IPS-18c (cell line): ENCODE results near the gene KCNH1.

Experiments
- H3K4me3 ChIP-seq: 2 replicates; pipeline ENCODE4 v1.7.0; 2013; ENCODE audit warnings: low read depth, mild to moderate bottlenecking, low read length, moderate library complexity; ENCODE audit not compliant: insufficient read depth
- H3K9me3 ChIP-seq: one replicate; pipeline ENCODE4 v1.6.1; 2013; ENCODE audit warnings: mild to moderate bottlenecking, low read length, moderate library complexity; ENCODE audit not compliant: control insufficient read depth, insufficient read depth

KCNH1 gene

DNA sequence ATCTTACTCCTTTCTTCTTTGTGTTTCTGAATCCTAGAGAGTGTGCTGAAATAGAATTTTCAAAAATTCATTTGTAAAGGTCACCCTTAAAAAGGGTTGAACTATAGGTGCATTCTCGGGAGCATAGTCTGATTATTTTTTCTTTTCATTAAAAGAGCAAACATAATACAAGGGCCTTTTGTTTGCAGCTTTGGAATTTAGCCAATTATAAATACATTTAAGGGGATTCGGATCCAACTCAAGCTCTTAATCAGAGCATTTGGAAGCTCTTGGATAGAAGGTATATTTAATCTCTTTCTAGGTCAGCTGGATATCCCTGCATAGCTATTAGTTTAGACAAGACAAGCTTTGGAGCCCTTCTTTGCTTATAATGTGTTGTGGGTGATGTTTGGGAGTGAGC, 483.5 kb downstream of the KCNH1 start:
- no peaks in the 10 kb centered on the region for H3K9me3 ChIP-seq

DNA sequence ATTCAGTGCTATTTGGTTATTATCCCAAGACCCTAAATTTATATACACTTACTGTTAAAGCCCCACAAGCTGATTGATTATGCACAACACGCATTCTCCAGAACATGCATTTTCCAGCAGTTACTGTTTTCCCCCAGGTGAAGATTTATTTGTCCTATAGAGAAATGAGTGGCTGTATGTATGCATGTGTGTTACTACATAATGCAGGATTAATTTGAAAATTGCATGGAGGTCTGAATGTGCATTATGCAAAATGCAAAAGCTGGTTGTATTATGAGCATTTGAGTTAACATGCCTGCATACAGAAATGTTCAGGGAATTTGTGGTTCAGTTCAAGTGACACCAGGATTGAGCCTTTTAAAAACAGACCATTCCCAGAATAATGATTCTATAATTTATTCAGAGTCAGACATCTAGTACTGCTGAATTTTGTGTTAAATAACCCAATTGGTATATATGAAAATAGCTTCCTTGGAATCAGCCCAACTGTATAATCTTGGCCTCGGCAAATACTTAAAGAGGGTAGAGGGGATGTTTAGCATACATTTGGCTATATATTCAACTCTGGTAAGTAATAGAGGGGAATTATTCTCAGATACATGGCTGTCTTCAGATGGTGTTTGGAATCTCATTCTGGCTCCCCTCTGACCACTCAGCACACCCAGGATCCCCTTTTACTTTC, 485.2 kb downstream of the KCNH1 start:
- Histone ChIP-seq H3K4me3 (no peak overlapping the region), H3K9me3 (no peaks in the 10 kb centered on the region)

More for the DNA sequence above, 483.5 kb downstream of the KCNH1 start:
- H3K4me3 ChIP-seq: no peak overlapping the region

DNA sequence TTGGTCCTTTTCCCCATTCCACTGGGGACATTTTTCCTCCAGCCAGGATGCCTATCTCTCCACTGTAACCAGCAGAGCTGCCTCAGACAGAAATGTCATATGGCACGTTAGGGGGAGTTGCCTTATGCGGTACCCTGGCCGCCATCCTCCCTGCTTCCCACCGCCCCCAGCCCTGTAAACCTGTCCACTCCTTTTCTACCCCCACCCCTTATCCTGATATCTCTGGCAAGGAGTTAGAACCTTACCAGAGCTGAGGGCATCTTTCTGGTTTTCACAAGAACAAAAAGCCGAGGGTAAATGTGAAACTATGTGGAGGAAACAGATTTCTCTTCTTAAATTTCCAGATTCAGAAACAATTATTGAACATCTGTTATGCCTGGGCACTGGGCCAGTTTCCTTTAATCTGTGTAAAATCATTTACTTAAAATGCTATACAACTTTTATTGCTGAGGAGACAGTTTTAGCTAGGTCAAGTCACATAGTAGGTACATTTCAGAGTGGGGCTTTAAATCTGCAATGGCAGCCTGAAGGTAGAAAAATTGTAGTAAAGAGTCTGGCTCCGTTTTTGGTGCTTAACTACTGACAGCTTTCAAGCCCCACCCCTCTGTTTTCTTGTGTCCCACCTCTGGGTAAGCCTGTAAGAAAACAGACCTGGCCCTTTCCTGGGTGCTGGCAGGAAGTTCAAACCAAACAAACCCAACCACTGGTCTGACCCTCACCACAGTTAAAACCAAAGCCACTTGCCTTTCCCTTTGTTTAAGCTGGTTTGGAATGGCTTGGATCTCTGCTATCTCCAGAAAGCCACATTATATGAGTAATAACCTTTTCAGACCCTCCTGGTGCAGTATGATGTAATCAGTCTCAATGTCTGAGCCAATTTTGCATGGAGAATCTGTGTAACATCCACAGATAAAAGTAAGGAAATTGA, 486.3 kb downstream of the KCNH1 start:
- Histone ChIP-seq H3K9me3 (no peaks in the 10 kb centered on the region), H3K4me3 (no peak overlapping the region)

DNA sequence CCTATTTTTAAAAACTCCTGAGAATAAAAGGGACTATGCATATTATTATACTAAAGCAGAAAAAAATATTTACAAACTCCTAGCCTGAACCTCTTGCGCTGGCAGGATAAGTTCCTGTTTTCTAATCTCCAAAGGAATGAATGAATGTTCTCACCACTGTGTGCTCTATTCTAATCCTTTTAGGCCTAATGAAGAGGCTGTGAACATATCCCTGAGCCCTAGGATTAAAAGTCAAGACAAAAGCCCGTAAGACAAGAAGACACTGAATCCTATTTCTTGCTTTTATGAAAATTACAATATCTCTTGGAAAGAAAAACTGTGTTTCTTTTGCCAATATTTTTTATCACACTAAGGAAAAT, 487.7 kb downstream of the KCNH1 start:
- Histone ChIP-seq H3K4me3 (no peak overlapping the region), H3K9me3 (no peaks in the 10 kb centered on the region)

DNA sequence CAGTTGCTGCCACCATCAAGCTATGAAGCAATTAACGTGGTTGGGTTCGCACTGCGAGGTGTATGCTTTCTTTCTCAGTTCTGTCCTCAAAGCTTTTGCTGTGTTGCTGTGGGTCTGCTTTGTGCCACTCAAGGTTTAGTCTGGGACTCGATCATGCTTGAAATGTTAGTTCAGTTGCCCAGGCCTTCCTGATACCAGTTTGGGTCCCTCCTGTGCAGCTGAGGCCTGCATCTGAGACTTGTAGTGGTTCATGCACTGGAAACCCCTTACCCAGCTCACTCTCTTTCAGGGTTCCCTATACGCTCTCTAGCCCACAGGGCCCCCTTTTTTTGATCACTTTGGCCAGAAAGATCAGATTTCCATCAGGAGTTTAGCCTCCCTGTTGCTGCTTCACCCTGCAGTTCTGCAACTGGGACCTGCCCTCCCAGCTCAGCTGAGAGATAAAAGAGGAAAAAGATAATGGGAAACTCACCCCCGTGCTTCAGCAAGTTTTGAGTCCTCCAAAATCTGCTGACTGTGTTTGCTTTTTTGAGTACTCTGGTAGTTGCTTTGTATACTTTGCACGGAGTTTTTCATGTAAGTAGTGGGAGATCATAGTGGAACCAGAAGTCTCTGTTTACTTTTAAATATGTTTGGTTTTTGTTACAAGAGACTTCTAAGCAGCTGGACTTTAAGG, 488.2 kb downstream of the KCNH1 start:
- H3K4me3 ChIP-seq: no peak overlapping the region
- no peaks in the 10 kb centered on the region for H3K9me3 ChIP-seq

DNA sequence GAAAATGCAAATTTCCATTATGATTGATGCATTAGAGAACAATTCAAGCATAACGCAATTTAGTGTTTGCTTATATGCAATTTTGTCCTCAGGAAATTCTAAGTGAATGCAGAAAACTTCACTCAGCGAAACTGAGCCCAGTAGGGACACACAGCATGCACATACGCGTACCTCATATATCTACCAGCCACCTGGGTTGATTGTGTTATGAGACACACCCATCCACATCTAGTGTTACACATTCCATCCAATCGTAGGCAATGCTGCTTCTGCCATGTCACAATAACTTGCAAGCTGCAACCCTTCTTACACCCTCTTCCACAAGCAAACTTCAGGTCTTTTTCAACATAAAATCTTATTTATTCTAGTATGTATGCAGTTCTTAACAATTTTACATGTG, 492.4 kb downstream of the KCNH1 start:
- H3K4me3 ChIP-seq: no peak overlapping the region
- no peaks in the 10 kb centered on the region for H3K9me3 ChIP-seq

DNA sequence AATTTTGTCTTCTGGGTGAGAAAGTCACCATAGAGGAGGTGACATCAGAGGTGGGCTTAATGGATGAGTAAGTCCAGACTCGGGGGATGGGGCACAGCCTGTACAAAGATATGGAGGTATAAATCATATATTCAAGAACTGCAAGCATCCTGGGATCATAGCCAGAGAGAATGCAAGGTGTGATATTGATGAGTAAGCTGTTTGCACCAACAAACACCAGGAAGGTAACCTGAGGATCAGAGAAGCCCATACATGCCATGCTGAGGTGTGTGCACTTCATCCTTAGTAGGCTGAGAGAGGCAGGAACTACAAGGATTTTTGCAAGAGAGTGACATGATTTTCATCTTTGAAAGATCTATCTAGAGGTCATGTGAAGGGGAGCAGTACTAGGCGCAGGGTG, 498.8 kb downstream of the KCNH1 start:
- Histone ChIP-seq H3K9me3 (no peaks in the 10 kb centered on the region), H3K4me3 (no peak overlapping the region)

DNA sequence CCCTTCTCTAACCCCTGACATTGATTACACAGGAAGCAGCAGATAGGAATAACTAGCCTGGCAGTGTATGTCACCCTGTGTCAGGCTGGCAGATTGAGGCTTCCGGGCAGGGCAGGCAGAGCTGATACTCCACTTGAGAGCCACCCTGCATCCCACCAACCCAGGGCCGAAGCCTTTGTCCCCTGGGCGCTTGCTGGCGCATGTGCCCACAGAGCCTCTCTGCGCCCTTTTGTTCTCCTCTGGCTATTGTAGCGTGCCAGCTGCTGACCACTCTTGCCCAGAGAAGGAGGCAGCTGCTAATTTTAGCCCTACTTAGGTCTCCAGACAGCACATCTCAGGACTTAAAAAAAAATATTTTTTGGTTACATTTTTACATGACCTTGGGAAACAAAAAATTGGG, 500.3 kb downstream of the KCNH1 start:
- Histone ChIP-seq H3K4me3 (no peak overlapping the region), H3K9me3 (no peaks in the 10 kb centered on the region)

DNA sequence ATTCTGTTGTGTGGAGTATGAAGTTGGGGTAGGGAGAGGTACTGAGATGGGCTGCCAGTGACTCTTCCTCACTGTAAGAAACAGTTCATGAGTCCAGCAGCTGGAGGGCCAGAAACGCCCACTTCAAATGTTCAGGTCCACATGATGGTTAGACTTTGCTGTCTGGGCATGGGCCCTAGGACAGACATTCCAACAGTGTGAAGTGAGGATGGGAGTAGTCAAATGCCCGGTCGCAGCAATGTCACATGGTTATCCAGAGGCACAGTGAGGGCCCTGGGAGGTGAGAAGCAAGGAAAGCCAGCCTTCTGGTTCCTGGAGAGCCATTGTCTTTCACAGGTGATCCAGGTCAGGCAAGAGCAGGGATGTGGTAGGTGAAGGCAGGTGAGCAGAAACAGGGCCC, 500.8 kb downstream of the KCNH1 start:
- Histone ChIP-seq H3K9me3 (no peaks in the 10 kb centered on the region), H3K4me3 (no peak overlapping the region)

DNA sequence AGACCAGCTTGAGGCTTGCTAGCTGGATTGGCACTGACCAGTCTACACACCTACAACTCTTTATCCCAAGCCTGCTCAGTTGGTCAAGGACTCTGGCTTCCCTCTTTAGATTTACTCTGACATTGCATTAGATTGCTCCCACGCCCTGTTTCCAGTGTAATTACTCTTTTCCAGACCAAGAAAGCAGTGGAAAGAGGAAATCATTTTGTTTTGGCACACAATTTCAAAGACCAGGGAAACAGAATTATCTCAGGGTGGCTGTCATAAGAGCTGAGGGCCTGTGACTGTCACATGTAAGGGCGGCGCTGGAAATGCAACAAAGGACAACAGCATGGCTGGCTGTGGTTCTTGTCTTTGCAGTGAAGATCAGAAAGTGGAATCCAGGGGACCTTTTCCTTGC, 502.5 kb downstream of the KCNH1 start:
- Histone ChIP-seq H3K9me3 (no peaks in the 10 kb centered on the region), H3K4me3 (no peak overlapping the region)

DNA sequence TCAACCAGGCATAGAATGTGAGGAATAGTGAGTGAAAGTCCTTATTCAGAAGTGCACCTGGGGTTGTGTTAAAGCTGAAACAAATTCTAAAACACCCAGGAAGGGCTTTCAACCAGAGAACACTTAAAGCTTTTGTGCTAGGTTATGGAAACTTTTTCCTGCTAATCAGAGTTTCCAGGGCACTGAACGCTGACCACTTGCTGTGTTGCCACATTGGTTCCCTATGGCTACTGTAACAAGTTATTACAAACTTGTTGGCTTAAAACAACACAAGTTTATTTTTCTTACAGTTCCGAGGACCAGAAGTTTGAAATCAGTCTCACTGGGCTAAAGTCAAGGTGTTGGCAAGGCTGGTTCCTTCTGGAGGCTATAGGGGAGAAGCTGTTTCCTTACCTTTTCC, 504.7 kb downstream of the KCNH1 start:
- Histone ChIP-seq H3K9me3 (no peaks in the 10 kb centered on the region), H3K4me3 (no peak overlapping the region)

DNA sequence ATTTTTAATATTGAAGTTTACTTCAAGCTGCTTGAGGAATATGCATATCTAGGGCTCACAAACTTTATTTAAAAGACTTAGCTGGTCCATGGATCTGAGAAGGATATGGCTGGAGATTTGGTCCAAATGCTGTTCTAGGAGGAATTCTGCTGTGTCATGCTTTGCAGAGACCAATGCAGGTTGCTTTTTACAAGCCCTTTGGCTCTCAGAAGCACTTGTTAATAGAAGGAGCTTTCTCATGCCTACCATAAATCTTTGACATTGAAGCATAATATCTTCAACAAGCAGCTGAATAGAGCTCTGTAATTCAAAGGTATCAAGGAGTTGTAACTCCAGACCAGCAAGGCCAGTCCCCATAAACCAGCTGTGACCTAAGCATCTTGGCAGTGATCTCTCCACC, 506.2 kb downstream of the KCNH1 start:
- H3K4me3 ChIP-seq: no peak overlapping the region
- H3K9me3 ChIP-seq: no peaks in the 10 kb centered on the region
